Inferior parietal cortex (tissue), 1 donor: ENCODE results near the gene CD79B.

Source experiments
- DNase-seq: peaks from one replicate; pipeline ENCODE4 v3.0.0-alpha.2; 2016; ENCODE audit errors: extremely low spot score

CD79B gene

DNA sequence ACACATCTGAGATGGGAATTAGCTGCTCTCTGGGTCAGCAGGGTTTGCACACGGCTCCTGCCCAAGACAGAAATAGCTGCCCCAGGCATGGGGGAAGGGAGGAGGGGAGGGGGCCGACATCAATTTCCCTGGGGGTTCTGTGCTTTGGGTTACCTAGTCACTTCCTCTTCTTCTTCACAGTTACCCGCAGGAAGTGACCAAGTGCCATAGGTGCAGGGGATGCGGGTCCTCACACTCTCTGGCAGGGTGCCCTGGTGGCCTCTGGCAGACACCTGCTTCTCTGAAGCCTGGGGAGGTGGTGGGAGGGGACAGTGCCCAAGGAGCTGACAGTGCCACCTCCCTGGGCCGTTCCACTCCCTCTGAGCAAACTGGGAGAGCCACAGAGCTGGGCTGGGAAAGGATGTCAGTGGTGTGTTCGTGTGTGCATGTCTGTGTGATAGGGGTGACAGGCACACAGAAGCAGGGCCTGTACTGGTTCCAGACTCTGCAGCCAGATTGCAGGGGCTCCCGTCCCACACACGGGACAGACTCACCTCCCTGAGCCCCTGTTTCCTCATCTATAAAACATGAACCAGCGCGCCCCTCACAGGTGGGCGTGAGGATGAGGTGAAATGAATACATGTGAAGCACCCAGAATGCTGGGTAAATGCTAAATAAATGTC lies 22.4 kb upstream of the CD79B start:
- DNase-seq: no peak

DNA sequence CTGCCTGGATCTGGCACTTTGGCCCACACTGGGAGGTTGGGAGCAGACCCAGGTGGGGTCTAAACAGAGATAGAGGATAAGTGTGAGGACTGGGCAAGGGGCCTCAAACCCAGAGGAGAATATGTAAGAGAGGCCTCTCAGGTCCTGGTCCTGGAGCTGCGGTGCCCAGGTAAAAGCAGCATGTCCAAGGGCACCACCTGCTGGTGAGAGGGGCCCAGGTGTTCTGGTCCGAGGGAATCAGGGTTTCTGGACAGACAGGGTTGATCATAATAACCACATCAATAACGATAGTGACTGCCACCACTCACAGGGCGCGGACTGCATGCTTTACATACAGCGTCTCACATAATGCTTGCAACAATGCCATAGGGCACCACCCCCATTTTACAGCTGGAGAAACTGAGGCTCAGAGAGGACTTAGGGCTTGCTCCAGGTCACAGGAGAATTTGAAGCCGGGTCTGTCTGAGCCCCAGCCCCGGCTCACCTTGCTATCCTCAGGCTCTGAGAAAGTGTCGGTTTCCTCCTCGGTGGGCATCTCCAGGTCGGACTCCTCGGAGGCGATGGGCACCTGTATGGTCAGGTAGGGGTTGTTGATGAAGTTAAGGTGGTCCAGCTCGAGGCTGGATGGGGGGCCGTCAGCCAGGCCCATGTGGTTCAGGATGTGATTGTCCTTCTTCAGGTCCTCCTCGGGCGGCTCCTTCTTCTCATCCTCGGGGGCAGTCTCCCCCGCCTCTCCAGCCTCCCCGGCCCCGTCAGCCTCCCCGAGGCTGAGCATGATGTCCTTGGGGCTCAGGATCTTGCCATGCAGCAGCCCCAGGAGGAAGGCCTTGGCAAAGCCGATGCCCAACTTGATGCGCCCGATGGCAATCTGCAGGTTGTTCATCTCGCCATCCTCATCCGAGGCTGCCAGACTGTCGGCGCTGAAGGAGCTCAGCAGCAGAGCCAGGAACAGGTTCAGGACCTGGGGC lies 19.1 kb upstream of the CD79B start:
- DNase-seq: no peak

DNA sequence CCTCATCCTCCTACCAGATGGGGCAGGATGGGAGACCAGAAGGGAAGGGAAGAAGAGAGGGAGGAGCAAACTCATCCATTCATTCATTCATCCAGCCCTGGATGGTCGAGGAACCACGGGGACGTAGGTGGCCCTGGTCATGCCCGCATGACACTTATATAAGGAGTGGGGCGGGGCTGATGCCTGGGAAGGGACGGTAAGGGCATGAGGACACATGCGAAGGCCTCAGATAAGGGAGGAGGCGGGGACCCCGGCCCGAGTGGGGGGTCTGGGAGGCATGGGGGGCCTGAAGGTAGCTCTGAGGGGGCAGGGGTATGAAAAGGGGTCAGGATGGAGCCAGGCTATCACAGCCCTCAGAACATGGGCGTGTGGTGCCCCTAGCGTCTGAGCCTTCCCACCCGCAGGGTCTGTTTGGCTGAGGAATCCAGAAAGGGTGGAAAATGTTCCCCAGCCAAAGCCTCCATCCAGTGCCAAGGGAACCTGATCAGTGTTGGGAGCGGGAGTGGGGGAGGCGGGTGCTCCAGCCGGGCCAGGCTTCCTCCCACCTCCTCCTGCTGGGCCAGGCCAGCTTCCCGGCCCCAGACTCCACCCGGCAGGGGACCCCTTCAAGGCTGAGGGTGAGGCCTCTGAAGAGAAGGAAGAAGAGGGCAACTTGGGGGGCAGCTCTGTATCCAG lies 17.6 kb upstream of the CD79B start:
- no peak for DNase-seq

DNA sequence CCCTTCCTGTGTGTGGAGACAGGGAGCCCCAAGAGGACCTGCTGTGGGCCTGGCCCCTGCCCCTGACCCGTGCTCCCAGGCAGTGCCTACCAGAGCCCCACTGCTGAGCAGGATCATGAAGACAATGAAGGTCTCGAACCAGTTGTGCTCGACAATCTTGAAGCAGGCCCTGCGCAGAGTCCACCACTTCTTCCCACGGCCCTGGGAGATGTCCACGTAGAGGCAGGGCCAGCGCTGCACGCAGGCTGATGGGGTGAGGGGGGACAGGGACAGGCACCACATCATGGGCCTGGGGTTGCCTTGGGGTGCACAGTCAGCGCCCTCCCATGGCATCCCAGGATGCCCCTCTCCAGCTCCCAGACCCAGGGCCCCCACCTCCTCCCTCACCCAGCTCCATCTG lies 16.4 kb upstream of the CD79B start:
- DNase-seq: no peak

DNA sequence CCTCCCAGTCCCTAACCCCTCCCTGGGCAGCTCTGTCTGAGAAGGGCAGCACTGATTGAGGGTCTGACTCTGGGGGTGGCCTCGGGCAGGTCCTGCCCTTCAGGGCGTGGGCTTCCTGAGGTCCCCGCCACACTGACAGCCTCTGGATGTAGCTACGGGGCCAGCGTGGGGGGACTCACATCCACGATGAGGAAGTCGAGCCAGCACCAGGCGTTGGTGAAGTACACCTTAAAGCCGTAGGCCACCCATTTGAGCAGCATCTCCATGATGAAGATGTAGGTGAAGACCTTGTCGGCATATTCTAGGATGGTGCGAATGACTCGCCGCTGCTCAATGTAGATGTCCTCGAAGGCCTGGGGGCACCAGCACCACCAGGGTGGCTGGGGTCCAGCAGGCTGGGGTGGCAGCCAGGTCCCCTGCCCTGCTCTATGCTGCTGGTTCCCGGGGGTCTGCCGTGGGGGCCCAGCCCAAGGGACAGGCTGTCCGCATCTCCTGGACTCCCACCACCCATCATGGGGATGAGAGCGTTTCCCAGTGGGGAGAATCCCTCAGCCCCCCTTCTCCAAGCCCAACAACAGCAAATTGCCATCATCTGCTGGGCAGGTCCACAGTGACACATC lies 15.7 kb upstream of the CD79B start:
- DNase-seq: no peak

DNA sequence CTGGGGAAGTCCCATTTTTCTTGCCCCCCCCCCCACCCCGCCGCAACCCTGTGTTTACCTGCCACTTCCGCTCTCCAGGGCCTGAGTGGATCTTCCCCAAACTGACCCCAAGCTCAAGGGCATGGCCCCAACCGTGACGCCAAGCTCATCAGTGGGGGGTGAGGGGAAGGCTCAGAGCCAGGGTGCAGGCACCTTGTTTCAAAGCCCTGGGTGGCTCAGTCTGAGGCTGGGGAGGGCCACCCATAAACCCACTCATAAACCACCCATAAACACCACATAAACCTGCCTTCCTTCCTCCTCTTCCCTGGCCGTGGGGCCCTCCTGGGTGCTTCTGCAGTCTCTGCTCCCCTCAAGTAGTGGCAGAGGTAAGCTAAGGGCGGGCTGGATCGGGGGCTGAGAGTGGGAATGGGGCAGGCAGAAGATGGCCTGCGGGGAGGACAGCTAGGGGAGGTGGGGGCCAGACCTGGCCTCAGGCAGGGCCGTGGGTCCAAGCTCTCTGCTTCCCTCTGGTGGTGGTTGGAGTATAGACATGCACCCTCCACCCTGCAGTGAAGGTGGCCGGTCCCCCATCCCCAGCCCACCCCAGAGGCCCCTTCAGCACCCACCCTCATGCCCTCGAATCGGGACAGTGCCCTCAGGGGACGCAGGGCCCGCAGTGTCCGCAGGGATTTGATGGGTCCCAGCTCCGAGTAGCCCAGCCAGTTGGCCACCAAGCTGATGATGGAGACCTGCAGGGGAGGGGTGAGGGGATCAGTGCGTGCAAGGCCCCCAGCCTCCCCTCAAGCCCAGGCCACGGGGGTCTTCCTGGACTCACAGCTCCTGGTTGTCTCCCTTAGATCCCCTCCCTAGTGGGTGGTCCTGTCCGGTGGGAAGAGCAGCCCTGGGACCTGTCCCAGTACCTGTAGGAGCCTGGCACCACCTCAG lies 14.6 kb upstream of the CD79B start:
- DNase-seq: peak; percentile 13

DNA sequence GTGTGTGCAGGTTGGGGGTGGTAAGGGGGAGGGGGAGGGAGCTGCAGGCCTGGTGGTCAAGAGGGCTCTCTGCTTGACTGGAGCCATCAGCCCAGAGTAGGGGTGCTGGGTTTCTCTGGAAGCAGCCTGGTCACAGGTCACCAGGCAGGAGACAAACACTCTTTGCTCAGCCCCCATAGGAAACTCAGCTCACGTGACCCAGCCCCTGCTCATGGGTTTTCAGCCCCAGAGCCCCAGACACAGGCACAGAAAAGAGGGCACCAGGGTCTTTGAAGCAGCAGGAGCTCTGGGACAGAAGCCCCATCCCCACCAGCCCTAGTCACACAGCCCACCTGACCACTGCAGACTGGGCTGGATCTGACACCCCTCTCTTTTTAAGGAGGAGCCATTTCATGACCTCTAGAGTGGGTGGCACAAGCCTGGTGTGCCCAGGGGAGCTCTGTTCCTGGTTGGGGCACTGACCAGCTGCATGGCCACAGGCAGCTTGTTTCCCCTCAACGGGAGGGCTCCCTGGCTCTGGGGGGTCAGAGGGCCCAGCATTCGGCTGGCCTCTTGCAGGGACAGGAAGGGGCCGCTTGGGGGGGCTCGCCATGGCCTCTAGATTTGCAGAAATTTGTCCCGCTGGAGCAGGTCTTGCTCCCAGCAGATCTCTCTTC lies 13.8 kb upstream of the CD79B start:
- no peak for DNase-seq

DNA sequence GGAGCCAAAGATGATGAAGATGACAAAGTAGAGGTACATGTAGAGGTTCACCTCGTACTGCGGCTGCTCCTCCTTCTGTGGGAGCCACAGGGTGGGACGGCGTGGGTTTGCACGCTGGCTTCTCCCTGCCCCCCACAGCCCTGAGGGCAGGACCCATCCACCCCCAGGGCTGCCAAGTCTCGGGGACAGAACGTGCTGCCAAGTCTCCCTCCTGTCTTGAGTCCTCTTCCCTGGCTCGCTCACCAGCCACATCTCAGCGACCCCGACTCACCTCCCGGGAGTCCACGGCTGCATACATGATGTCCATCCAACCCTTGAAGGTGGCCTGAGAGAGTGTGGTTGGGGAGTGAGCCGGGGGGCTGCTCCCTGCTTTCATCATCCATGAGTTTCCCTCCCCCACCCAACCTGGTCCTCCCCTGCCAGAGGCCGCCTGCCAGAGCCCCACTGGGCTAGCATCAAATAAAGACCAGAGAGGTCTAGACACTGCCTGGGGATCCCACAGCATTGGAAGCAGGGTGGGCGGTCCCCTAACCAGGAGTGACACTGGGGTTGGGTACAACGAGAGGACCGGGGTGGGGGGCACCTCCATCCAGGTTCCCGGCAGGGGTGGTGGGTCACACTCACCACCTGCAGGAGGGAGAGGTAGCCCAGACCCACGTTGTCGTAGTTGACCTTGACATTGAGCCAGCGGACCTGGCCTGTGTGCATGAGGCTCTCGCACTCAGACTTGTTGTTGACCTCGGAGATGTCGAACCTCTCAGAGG lies 12.8 kb upstream of the CD79B start:
- DNase-seq: no peak

DNA sequence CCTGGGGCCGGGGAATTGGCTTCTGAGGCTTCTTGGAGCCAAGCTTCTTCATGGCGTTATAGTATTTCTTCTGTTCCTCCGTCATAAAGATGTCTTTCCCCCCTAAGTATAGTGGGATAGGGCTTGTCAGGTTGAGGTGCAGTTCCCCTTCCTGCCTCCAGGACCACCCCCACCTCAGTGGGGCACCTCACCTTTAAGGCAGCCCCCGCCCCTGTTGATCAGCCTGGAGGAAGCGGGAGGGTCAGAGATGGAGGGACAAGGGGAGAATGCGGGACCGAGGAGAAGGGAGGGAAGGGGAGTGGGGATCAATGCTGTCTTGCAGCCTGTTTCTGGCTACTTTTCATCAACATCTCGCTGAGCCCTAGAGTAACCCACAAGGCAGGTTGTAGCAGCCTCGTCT lies 11.6 kb upstream of the CD79B start:
- DNase-seq: no peak

DNA sequence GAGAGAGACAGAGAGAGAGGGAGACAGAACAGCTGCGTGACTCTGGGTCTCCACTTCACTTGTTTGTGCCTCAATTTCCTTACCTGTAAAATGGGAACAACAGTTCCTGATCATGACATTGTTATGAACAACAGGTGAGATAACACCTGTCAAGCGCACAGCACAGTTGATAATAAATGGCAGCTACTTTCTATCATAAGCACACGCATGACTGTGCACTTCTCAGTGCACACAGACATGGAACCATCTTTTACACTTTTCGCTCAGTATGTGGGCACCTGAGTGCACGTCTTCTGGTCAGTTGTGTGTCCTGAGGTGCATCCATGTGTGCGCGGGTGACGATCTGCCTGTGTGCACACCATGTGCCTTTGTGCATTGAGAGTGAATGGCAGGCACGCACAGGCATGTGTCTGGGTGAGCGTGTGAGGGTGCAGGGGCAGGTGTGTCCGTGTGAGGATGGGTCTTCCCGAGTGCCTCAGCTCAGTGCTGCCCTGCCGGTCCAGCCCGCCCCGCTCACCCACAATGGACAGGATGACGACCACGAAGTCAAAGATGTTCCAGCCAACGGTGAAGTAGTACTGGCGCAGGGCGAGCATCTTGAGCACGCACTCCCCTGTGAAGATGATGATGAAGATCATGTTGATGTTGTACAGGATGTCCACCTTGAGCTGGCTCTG lies 10.3 kb upstream of the CD79B start:
- DNase-seq: no peak

DNA sequence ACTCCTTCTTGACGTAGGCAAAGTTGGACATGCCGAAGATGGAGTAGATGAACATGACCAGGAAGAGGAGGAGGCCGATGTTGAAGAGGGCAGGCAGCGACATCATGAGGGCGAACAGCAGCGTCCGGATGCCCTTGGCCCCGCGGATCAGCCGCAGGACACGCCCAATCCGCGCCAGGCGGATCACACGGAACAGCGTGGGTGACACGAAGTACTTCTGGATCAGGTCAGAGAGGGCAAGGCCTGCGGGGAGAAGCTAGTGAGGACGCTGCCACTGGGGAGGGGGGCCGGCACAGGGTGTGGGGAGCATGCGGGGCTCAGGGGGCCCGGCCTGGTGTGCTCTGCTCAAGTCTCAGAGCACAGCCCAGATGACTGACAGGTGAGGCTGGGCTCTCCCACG lies 9.6 kb upstream of the CD79B start:
- no peak for DNase-seq

DNA sequence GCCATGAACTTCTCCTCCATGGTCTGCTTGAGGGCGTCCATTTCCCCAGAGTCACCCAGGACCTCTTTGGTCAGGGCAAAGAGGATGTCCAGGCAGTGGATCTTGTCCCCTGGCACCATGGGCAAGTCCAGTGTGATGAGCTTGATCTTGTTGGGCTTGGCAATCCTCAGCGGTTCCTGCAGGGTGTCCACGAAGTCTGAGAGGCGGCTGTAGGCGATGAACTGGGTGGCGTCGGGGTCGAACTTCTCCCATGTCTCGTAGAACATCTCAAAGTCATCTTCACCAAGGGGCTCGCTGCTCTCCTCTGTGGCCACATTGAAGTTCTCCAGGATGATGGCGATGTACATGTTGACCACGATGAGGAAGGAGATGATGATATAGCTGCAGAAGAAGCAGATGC lies 9.0 kb upstream of the CD79B start:
- no peak for DNase-seq

DNA sequence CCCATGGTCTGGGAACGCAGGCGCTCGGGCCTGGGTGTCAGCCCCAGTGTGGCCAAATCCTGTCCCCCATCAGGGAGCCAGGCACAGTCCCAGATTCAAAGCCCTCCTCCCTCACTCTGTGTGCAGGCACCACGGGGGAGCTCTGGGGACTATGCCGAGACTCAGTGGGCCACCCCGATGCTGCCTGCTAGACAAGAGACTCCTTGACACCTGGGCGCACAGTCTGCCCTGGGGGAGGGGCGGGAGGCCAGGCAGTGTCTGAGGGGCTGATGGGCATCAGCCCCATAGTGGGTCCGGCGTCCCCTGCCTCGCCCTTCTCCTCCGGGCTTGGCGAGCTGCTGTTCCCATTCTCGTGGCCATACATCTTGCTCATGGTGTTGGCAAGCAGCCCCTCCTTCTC lies 8.5 kb upstream of the CD79B start:
- no peak for DNase-seq

DNA sequence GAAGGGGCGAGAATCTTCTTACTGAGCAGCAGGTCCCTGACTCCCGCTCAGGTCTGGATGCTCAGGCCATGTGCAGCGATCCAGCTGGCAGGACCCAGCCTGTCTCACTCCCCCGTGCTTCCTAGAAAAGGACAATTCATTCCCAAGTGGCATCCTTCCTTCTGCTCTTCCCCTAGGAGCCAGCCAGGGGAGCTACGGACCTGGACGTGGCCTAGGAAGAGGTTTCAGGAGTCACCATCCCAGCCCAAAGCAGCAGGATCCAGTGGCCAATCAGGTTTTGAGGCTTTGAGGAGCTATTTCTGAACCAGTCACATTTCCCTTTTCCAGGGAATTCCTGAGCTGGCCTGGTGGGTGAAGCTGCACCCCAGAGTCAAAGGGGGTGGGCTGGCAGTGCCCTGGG lies 7.8 kb upstream of the CD79B start:
- DNase-seq: no peak

DNA sequence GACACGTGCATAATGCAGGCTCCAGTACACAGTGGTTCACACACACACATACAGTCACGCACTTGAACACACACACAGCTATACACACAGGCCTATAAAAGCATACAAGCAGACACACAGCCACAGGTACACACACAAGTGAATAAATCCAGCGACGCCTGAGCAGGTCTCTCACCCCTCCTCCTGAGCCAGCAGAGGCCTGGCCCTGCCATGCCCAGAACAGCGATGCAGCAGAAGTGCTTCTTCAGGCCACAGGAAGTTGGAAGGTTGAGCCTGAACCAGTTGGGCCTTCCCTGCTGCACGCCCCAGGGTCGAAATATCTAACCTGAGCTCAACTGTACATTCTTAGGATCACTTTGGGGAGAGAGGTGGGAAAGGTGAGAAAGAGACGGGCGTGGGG lies 7.3 kb upstream of the CD79B start:
- DNase-seq: no peak

DNA sequence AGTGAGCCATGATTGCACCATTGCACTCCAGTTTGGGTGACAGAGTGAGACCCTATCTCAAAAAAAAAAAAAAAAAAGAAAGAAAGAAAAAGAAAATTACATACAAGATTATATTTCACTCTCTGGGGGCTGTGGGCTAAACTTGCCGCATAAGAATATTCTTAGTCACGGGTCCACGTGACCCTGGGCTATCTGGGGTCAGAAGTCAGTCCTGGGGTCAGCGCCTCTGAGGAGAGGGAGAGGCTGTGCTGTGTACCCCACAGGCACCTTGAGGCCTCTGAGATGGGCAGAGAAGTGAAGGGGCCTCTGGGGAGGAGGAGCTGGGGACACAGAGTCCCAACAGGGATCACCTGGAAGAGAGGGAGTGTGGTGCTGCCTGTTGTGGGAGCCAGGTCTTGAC lies 5.8 kb upstream of the CD79B start:
- no peak for DNase-seq

DNA sequence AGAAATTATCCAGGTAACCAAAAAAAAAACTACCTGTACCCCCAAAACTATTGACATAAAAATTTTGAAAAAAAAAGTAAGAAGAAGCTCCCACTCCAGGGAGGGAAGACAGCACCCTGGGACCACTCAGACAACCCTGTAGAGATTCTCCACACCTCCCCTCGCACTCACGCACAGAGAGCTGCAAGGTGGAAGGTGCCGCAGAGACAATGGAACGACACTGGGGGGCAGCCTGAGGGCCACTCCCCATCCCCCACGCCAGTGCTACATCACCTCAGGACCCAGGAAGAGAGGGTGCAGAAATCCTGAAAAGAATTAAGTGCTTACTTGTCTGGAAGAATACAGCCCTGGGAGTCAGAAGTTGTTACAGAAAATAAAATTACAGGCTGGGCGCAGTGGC lies 5.2 kb upstream of the CD79B start:
- no peak for DNase-seq

DNA sequence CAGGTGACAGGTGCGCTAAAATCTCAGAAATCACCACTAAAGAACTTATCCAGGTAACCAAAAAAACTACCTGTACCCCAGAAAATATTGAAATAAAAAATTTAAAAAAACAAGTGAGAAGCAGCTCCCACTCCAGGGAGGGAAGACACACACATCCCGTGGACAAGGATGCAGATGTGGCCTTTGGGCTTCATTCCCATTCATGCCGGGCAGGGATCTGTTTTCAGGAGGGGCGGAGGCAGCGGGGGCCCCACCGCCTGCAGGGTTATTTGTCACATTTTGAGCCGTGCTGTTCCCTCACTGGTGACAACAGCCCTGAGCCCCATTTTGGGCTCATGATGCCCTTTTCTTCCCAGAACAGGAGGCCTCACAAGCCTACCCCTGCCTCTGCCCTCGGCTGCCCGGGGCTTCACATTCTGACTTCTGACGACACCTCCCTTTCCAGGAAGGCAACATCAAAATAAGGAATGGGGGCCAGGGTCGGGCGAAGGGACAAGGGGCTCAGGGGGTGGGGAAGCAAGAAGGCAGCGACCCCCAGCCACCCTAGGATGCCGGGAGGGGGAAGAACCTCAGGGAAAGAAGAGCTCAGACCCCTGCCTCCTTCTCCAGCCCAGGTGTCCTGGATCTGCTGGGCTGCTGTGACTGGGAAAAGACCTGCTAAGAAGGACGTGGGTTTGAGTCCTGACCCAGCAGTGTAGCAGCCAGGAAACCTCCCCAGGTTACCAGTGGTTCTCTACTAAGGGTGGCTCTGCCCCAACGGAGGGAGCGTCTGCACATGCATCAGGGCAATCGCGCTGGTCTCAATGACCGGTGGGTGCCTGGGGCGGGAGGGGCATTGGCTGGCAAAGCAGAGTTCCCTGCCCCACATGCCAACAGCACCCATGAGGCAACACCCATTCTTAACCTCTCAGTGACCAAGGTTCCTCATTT lies 2.3 kb upstream of the CD79B start:
- no peak for DNase-seq
